ENCODE measurements around the gene CSTB.

- TF ChIP-seq EZH2 (IDR thresholded peaks at IDR 0.05) (no peak), POLR2AphosphoS5 (IDR thresholded peaks at IDR 0.05; ENCODE audit: borderline replicate concordance, low read depth, low read length) (no peak)
Observed at GRCh38 chr21:43786300-43786806, 10.2 kb upstream of the CSTB start.
